ELF-1 (cell line): ENCODE results near the gene SLC38A10.
"Not testable (repeated sequence)": the region's sequence is repeated elsewhere in the genome, so short reads cannot be mapped to it uniquely, and the experiment has no call there.

Source experiments
- DNase-seq: peaks from one replicate; pipeline ENCODE4 v3.0.0-alpha.2; 2016; ENCODE audit warnings: low read depth, low spot score

Gene SLC38A10

DNA sequence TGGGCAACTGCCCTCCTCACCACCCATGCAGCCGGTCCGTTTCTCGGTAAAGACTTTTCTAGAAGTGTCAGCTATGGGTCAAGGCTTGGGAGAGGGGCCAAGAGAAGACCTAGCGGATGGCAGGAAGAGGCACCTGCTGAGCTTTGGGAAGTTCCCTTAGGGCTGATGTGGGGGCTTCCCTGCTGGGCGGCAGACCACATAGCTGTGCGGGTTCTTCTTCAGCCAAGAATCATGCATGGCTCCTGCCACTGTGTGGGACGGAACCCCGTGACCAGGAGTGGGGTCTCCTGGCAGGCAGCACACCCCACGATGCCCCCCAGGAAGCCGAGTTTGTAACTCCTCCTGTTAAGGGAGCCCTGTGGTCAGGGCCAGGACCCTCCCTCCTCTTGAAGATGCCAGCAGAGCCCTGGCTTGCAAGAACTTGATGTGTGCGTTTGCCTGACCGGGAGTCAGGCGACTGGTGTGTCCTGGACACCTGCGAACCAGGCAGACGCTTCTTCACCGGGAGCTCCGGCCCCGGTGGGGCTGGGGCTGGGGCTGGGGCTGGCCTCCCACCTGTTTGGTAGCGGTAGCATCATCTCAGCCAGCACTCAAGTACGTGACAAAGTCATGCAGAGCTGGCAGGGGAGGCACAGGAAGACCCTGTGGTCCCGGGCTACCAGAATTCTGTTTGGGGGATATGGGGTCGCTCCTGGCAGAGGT lies 17.7 kb upstream of the SLC38A10 start:
- no peak for DNase-seq

DNA sequence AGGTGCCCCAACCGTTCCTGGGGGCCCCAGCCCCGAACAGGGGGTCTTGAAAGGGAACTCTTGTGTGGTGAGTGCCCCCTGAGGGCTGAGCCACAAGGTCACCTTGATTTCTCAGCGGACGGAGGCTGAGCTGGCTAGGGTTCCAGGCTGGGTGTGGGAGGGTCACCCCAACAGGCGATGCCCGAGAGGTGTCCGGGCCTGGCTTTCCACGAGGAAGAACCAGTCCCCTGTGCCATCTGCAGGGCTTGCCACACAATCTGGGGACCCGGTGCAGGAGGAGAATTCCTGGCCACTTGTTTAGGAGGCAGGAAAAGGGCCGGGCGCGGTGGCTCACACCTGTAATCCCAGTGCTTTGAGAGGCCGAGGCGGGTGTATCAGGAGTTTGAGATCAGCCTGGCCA lies 16.8 kb upstream of the SLC38A10 start:
- no peak for DNase-seq

DNA sequence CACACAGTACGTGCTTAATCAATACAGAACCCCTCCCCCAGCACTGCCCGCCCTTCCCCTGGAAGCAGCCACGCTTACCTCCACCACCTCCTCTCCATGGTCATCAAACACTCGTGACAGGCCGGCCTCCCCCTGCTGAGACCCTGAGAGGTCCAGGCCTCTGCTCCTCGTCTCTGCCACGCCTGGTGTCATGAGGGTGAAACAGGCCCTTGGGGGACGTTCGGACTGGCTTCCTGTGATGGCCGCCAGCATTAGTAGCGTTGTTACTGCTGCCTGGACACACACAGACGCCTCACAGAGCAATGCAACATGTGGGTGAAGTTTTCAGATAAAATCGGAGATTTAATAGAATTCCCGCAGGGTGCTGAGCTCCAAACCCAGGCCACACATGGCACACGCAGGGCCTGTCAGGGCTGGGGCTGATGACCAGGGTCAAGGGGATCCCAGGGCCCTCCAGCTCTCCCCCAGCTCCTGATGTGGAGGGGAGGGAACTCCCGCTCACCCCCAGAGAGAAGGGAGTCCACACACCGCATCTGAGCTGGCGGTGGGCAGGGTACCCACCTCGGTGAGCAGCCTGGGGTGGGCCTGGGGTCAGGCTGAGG lies 15.9 kb upstream of the SLC38A10 start:
- no peak for DNase-seq

GRCh38 chr17:81309859-81310839 lies 15.0 kb upstream of the SLC38A10 start:
- no peak for DNase-seq

DNA sequence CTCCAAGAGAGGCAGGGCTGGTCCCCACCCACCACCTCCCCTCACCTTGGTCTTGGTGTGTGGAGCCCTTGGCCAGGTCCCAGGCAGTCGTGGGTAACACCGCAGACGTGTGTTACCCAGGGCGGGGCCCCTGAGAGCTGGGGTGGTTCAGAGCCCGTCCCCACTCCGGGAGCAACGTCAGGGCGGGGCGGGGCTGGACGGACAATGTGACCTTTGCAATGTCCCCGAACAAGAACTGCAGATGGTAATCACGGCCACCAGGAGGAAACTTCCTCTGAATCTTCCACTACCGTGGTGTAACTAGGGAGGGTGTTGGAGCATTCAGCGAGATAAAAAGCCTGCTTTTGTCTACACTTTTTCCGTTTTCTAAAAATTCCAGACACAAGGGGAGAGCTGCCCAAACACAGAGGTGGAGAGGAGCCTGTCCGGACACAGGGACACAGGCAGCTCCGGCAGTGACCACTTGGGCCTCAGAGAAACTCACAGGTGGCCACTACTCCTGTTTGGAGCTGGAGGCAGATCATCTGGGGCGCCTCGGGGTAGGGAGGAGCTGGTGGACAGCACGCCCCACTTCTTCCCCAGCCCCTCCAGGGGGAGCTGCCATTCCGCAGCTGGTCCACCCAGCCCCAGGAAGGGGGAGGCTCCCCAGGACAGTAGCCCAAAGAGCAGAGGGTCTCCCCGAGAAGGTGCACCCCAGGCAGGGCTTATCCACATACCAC lies 14.2 kb upstream of the SLC38A10 start:
- peak; percentile 84 for DNase-seq

DNA sequence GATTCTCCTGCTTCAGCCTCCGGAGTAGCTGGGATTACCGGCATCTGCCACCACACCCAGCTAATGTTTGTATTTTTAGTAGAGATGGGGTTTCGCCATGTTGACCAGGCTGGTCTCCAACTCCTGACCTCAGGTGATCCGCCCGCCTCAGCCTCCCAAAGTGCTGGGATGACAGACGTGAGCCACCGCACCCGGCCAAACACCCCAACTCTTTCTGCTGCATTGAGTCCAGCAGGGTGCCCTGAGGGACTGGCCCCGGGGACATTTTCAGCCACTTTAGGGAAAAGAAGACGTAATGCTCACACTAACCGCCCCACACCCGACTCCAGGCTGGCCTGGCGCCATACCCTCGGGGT lies 13.7 kb upstream of the SLC38A10 start:
- DNase-seq, result not testable (repeated sequence)

DNA sequence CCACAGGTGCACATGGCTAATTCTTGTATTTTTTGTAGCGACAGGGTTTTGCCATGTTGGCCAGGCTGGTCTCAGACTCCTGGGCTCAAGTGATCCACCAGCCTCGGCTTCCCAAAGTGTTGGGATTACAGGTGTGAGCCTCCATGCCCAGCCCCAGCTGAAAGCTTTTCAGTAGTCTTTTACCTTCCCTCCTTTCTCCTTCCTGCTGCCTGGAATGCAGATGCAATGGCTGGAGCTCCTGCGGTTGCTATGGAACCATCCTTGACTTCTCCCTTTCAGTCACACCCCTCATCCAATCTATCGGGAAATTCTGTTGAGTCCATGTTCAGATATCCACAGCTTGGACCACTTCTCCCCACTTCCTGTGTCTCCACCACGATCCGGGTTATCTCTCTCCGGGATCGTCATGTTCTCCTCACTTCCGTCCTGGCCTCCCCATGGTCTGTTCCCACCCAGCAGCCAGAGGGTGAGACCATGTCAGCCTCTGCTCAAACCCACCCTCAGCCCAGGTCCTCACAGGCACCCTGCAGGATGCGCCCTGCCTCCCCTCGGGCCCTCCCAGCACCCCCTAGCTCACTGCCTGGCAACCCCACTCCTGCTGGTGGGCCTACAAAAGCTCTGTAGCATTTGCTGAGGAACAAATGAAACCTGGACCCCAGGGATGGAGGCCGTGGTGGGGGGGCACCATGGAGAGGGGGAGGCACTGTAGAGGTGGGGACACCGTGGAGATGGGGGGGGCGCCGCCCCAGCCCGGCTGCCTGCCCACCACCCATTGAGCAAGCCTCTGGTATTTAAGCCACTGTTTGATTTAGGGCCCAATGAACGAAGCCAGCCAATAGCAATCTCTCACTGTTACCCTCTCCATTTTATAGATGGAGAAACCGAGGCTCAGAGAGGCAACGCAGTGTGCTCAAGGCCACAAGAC lies 12.8 kb upstream of the SLC38A10 start:
- no peak for DNase-seq

DNA sequence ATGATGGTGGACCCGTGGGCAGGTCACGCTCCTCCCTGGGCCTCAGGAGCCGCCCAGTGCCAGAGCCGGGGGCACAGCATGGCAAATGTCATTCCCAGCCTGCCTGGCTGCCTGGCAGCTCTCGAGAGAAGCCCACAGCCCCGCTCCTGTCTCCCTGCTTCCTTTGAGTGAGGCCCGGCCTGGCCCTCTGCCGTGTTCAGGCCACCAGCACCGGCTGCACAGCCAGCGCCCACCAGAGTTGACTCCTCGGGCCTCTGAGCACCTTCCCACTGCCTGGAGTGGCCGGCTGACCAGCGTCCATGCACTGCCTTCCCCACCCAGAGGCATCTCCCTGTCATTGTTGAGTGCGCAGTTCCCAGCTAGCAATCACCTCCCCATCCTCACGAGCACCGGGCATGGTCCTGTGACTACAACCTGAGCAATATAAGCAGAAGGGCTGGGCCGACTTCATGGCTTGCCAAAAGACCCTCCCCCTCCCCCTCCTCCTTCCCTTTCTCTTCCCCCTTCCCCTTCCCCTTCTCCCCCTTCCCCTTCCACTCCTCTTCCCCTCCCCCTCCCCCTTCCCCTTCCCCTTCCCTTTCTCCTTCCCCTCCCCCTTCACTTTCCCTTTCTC lies 11.9 kb upstream of the SLC38A10 start:
- DNase-seq, result no peak

- no peak for DNase-seq
Observed at GRCh38 chr17:81306491-81306890, 11.4 kb upstream of the SLC38A10 start.

DNA sequence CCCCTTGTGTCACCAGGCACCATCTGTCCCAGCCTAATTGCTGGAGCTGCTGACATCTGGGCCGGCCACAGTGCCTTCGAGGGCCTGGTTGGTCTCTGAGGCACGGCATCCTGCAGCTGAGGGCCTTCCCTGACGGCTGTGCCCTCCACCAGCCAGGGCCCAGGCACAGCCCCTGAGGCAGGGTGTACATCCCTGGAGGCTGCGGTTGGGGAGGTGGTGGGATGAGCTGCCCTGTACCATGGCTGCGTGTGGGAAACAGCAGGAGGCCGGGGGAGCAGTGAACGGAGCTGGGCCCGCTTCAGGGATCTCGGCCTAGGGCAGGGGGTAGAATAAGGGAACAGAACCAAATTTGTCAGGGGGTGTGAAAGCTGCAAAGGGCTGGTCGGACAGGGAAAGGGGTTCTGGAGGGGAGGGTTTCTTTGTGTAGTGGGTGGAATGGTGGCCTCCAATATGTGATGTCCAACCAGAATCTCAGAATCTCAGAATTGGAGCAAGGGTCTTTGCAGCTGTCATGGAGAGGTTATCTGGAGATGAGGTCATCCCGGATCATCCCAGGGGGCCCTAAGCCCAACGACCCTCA lies 10.0 kb upstream of the SLC38A10 start:
- no peak for DNase-seq

DNA sequence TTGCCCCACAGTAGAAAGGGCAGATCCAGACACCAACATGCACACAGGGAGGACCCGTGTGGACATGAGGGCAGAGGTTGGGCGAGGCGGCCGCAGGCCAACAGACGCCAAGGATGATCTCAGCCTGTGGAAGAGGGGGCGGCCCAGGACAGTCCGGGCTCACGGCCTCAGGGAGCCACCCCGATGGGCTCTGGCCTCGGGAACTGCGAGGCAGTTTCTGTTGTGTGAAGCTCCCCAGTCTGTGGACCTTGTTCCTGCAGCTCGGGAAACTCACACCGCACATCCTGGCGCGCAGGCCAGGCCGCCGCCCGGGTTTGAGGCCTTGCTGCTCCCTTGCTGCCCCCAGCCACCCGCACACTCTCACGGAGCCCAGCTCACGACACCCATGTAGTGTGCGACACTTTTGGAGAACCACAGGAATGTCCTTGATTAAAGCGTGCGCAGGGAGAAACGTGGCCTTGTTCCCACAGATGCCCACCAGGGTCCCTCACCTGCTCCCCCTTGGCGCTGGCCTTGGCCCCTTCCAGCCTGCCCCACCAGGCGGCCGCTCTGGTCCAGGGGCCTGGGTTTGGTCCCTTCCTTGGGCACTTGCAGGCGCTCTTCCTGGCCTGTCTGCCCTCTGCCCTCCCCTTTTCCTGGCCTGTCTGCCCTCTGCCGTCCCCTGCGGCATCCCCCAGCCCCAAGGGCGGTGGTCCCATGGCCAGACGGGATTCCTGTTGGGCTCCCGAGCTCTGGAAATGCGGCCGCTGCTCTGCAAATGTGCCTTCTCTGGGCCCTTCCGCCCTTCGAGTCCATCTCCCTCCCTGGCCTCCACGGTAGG lies 9.3 kb upstream of the SLC38A10 start:
- no peak for DNase-seq

DNA sequence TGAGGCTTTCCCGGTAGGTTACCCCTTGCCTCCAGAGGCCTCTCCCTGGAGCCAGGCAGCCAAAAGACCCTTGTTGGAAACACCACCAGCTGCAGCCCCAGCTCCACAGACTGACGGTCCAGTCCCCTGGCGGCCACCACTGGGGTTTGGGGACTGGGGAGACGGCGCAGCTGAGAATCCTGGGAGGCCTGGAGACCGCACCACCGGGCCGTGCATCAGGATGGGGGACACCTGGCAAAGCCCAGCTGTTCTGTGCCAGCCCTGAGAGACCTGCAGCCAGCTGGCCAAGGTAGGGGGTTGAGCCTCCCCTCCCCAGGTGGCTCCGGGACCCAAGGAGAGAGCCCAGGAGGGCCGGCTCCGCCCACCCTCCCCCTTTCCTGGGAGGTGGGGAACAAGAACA lies 8.3 kb upstream of the SLC38A10 start:
- no peak for DNase-seq

GRCh38 chr17:81302861-81303333 lies 7.8 kb upstream of the SLC38A10 start:
- no peak for DNase-seq

GRCh38 chr17:81302324-81302723 lies 7.2 kb upstream of the SLC38A10 start:
- DNase-seq, result no peak

DNA sequence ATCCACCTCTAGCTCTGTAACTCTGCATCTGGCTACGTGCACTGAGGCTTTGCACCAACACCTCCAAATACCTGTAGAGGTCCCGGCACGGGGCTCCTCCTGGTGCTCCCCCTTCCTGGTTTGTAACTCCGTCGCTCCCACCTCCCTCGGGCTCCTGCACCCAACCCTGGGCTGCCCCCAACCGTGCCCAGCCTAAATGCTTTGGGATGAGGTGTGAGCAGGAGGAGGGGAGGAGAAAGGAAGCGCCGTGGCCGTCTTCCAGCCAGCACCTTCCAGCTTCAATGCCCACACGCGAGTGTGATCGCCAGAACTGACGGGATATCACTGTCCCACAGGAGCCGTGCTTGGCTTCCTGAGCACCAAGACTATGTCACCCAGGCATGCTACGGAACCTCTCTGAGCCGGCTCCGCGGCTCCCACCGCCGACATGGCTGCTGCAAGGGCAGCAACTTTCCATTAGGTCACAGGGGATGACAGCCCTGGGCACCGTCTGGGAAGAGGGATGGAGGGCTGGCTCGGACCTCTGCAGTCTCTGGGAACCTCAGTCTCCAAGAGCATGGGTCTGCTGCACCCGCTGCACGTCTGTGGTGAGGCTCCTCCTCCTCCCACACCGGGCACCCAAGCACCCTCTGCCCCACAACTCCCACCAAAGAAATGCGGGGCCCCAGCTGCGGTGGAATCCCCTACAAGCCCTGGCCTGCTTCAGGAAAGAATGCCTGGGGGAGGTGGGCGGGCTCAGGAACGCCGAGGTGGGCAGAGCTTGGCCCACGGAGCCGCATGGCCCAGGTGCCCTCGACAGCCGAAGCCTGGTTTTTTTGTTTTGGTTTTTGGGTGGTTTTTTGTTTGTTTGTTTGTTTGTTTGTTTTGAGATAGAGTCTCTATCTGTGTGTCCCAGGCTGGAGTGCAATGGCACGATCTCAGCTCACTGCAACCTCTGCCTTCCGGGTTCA lies 6.4 kb upstream of the SLC38A10 start:
- no peak for DNase-seq

DNA sequence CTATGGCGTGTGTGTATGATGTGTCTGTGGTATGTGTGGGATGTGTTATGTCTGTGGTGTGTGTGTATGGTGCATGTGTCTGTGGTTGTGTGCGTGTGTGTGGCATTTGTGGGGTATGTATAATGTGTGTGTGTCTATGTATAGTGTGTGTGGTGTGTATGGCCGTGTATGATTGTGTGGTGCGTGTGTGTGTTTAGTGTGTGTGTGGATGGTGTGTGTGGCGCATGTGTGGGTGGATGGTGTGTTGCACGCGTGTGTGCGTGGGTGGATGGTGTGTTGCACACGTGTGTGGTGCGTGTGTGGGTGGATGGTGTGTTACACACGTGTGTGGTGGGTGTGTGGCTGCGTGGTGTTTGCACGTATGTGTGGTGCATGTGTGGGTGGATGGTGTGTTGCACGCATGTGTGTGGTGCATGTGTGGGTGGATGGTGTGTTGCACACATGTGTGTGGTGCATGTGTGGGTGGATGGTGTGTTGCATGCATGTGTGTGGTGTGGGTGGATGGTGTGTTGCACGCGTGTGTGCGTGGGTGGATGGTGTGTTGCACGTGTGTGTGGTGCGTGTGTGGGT lies 5.6 kb upstream of the SLC38A10 start:
- no peak for DNase-seq

DNA sequence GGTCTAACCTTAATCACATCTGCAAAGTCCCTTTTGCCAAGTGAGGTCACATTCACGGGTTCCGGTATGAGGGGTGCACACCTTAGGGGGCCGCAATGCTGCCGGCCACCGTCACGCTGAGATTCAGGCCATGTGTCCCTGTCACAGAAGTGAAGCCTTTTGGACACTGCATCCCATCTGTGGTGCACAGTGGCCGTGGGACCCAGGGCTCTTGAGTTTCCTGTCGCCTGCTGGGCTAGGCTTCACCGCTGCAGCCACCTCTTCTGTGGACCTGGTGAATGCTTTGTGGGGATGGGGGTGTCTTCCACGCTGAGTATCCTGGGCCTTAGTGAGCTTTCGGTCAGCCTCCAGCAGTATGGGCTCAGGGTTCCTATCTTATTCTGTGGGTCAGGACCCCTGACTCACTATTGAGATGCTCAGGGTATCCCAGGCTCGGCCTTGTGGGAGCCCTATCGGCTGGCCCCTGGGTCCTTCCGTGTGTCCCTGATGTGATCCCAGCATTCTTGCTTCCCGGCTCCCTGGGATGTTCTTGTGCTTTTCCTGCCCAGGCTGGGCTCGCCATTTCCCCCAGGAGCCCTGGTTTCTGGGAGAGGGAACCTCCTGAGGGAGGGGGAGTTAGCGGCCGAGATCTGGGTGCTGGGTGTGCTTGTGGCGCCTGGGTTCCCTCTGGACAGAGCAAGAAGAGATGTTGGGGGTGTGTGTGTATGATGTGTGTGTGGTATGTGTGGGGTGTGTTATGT lies 4.9 kb upstream of the SLC38A10 start:
- no peak for DNase-seq
